KMS-11 (cell line): ENCODE measurements around the gene ABCA6.

Source experiments
- H2AFZ ChIP-seq: fragments of 200-600 bp; sonication (generic); 2 replicates; pipeline ENCODE4 v1.6.1; 2016; ENCODE audit warnings: antibody characterized with exemption, mixed run types, low read depth
- H3K27ac ChIP-seq: fragments of 200-600 bp; sonication (generic); 2 replicates; pipeline ENCODE4 v1.6.1; 2016; ENCODE audit warnings: mild to moderate bottlenecking, mixed run types
- H3K27me3 ChIP-seq: fragments of 200-600 bp; sonication (generic); 2 replicates; pipeline ENCODE4 v1.6.1; 2017; ENCODE audit warnings: mild to moderate bottlenecking, low read depth, mixed run types, moderate library complexity; ENCODE audit not compliant: insufficient read depth
- H3K36me3 ChIP-seq: fragments of 200-600 bp; sonication (generic); 2 replicates; pipeline ENCODE4 v1.6.1; 2017; ENCODE audit warnings: mild to moderate bottlenecking, mixed run types; ENCODE audit not compliant: insufficient read depth
- H3K4me1 ChIP-seq: fragments of 200-600 bp; sonication (generic); 2 replicates; pipeline ENCODE4 v1.6.1; 2016; ENCODE audit warnings: mild to moderate bottlenecking, low read depth, mixed run types; ENCODE audit not compliant: poor library complexity, severe bottlenecking
- H3K4me2 ChIP-seq: fragments of 200-600 bp; sonication (generic); 2 replicates; pipeline ENCODE4 v1.7.0; 2016; ENCODE audit warnings: mild to moderate bottlenecking, mixed run types
- H3K4me3 ChIP-seq: fragments of 200-600 bp; sonication (generic); IDR thresholded peaks from 2 replicates; pipeline ENCODE4 v1.6.1; 2017; ENCODE audit warnings: low read depth, low read length, mixed read lengths; ENCODE audit not compliant: insufficient read depth
- H3K79me2 ChIP-seq: fragments of 200-600 bp; sonication (generic); 2 replicates; pipeline ENCODE4 v1.6.1; 2016; ENCODE audit warnings: low read depth, mixed run types; ENCODE audit not compliant: insufficient read depth
- H3K9ac ChIP-seq: fragments of 200-600 bp; sonication (generic); 2 replicates; pipeline ENCODE4 v1.6.1; 2016; ENCODE audit warnings: mild to moderate bottlenecking, mixed run types
- H4K20me1 ChIP-seq: fragments of 200-600 bp; sonication (generic); 2 replicates; pipeline ENCODE4 v1.6.1; 2016; ENCODE audit warnings: mild to moderate bottlenecking, mixed run types; ENCODE audit not compliant: insufficient read depth
- CTCF ChIP-seq: fragments of 200-600 bp; sonication (generic); conservative IDR thresholded peaks from 2 replicates; pipeline ENCODE4 v1.6.1; 2017; ENCODE audit warnings: low read depth, mild to moderate bottlenecking, antibody characterized with exemption, low read length, moderate library complexity, mixed read lengths

Gene ABCA6

GRCh38 chr17:69098625-69099024 is 43.1 kb downstream of the ABCA6 start:
- no peak overlapping the region for H2AFZ ChIP-seq
- H3K27me3 ChIP-seq = no peaks in the 10 kb centered on the region
- no peak overlapping the region for H3K4me2 ChIP-seq
- no peak overlapping the region for H3K9ac ChIP-seq
- H3K4me3 ChIP-seq = no peak overlapping the region
- H3K4me1 ChIP-seq = no peaks in the 10 kb centered on the region
- H3K79me2 ChIP-seq = no peaks in the 10 kb centered on the region
- no peaks in the 10 kb centered on the region for H3K36me3 ChIP-seq
- H4K20me1 ChIP-seq = no peaks in the 10 kb centered on the region
- H3K27ac ChIP-seq = no peak overlapping the region
- TF ChIP-seq CTCF = no peak

- Histone ChIP-seq H2AFZ (no peak overlapping the region), H3K79me2 (no peaks in the 10 kb centered on the region), H3K4me2 (no peak overlapping the region), H3K36me3 (no peaks in the 10 kb centered on the region), H3K27me3 (no peaks in the 10 kb centered on the region), H4K20me1 (no peaks in the 10 kb centered on the region), H3K9ac (no peak overlapping the region), H3K4me1 (no peaks in the 10 kb centered on the region), H3K4me3 (no peak overlapping the region), H3K27ac (no peak overlapping the region)
- no peak for TF ChIP-seq CTCF
Measured at GRCh38 chr17:69096541-69096940, 45.2 kb downstream of the ABCA6 start.

GRCh38 chr17:69093995-69094394 is 47.7 kb downstream of the ABCA6 start:
- no peaks in the 10 kb centered on the region for H4K20me1 ChIP-seq
- H3K36me3 ChIP-seq = no peaks in the 10 kb centered on the region
- no peak overlapping the region for H3K4me2 ChIP-seq
- no peaks in the 10 kb centered on the region for H3K79me2 ChIP-seq
- TF ChIP-seq CTCF = no peak
- H2AFZ ChIP-seq = no peak overlapping the region
- no peaks in the 10 kb centered on the region for H3K4me1 ChIP-seq
- no peak overlapping the region for H3K9ac ChIP-seq
- no peaks in the 10 kb centered on the region for H3K27me3 ChIP-seq
- H3K4me3 ChIP-seq = no peak overlapping the region
- no peak overlapping the region for H3K27ac ChIP-seq

GRCh38 chr17:69093279-69093789 is 48.4 kb downstream of the ABCA6 start:
- Histone ChIP-seq H3K36me3 (no peaks in the 10 kb centered on the region), H4K20me1 (no peaks in the 10 kb centered on the region), H3K9ac (no peak overlapping the region), H3K4me2 (no peak overlapping the region), H3K27me3 (no peaks in the 10 kb centered on the region), H3K4me3 (no peak overlapping the region), H3K4me1 (no peaks in the 10 kb centered on the region), H3K27ac (no peak overlapping the region), H2AFZ (no peak overlapping the region), H3K79me2 (no peaks in the 10 kb centered on the region)
- TF ChIP-seq CTCF = no peak
